GM10248 (cell line): Measurements from ENCODE around the gene VASH2.

Source experiments
- CTCF ChIA-PET: fragments of 300-600 bp; sonication (Branson Sonifier 250); formaldehyde crosslinking; extraction: SDS; loops from one replicate; lab custom pipeline; 2021; ENCODE audit warnings: antibody characterized with exemption; lab: Yijun Ruan, JAX
- POLR2A ChIA-PET: fragments of 350-650 bp; sonication (Branson Sonifier 250); formaldehyde crosslinking; extraction: SDS; loops from one replicate; lab custom pipeline; 2020; ENCODE audit warnings: antibody characterized with exemption; lab: Yijun Ruan, JAX
- DNase-seq: peaks from one replicate; pipeline ENCODE4 v3.0.0; 2012; ENCODE audit errors: extremely low spot score
- TF ChIP-seq, protein P1 (sequence below): IDR thresholded peaks from 2 replicates; pipeline ENCODE4 v1.5.1; 2012; ENCODE audit warnings: mild to moderate bottlenecking, low read depth; ENCODE audit errors: extremely low read depth, missing control alignments, control extremely low read depth

VASH2 gene

DNA sequence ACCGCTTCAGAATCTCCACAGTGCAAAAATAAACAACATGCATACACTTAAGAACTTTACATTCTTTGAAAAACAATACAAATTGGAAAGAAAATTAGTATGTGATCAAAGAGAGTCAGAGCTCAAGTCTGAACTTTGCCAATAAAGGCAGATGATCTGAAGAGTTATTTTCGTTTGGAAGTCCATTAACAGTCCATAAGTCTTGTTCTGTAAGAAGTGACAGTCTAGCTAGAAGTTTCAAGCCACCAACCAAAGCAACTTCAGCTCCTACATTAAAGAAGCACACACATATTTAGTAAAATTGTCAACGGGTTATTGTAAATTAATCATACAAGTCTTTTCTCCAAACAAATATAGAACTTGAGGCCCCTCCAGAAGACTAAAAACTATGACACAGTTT is 44.6 kb downstream of the VASH2 start:
- ChIA-PET POLR2A (no interaction called here), CTCF (interaction anchor here (0.7 to 5.3 kb wide), 53 partner anchors 9 to 1314 kb away, joined by 3 to 45 read pairs (median 4); partner anchors contain the start of gene FLVCR1)
- TF ChIP-seq, protein P1, sequence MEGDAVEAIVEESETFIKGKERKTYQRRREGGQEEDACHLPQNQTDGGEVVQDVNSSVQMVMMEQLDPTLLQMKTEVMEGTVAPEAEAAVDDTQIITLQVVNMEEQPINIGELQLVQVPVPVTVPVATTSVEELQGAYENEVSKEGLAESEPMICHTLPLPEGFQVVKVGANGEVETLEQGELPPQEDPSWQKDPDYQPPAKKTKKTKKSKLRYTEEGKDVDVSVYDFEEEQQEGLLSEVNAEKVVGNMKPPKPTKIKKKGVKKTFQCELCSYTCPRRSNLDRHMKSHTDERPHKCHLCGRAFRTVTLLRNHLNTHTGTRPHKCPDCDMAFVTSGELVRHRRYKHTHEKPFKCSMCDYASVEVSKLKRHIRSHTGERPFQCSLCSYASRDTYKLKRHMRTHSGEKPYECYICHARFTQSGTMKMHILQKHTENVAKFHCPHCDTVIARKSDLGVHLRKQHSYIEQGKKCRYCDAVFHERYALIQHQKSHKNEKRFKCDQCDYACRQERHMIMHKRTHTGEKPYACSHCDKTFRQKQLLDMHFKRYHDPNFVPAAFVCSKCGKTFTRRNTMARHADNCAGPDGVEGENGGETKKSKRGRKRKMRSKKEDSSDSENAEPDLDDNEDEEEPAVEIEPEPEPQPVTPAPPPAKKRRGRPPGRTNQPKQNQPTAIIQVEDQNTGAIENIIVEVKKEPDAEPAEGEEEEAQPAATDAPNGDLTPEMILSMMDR, result no peak
- DNase-seq, result no peak

- no peak for DNase-seq
- ChIA-PET POLR2A (no interaction called here), CTCF (interaction anchor here (0.8 to 3.8 kb wide), 13 partner anchors 8 to 526 kb away, joined by 3 to 25 read pairs (median 4); no protein-coding TSS in a partner anchor)
- TF ChIP-seq, protein P1, result no peak
Observed at GRCh38 chr1:213003256-213003655, 52.9 kb downstream of the VASH2 start.

GRCh38 chr1:213008564-213008963 is 58.2 kb downstream of the VASH2 start:
- TF ChIP-seq, protein P1, result no peak
- ChIA-PET POLR2A (no interaction called here), CTCF (no interaction called here)
- peak; percentile 29 for DNase-seq

GRCh38 chr1:213014642-213015041 is 64.3 kb downstream of the VASH2 start:
- POLR2A ChIA-PET, result no interaction called here
- CTCF ChIA-PET, result interaction anchor here (0.7 to 1.3 kb wide), 2 partner anchors 19 to 38 kb away, joined by 3 read pairs; no protein-coding TSS in a partner anchor
- no peak for DNase-seq
- TF ChIP-seq, protein P1, result no peak

DNA sequence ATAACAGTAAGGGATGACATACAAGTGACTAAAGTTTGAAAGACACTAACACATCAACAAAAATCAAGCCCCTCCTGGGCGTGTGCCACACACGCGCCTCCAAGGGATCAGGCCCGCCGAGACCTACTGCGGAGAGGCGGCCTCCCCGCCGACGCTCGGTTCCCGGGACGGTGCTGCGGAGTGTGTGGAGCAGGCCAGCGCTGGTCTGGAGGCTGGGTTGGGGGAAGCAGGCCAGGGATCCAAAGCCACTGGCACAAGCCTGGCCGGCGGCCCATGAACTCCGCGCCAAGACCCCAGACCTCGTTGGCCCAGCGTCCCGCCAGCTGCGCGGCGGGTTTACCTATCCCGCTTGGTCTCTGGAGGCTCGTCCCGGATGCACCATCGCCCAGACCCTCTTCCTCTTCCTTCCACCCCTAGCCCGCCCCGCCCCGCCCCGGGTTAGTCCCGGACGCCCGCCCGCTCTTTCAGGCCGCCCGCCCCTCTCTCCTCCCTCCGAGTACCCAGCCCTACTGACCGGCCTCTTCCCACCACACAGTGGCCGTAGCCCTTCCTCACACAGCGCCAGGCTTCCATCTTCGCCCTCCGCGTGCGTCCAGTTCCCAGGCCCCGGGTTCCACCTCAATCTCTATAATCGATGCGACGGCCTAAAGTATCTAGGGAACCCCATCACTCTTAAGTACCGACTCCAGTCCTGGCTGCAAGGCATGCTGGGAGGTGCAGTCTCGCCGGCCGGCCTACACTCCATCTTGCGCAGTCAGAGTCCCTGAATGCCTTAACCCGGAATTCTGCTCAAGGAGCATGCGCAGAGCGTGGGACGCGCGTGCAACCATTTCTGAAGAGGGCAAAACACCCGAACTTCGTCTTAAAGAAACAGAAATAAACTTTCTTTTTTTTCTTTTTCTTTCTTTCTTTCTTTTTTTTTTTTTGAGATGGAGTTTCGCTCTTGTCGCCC is 65.0 kb downstream of the VASH2 start, which contains the start of gene ANGEL2:
ANGEL2 (minus strand) TSS at position 769 of the 952 bp plus-strand sequence; CDS start at position 573, 196 bp downstream.
- TF ChIP-seq, protein P1, result no peak
- peak; percentile 94 for DNase-seq
- POLR2A ChIA-PET, result no interaction called here
- CTCF ChIA-PET, result interaction anchor here (0.7 to 1.3 kb wide), 2 partner anchors 20 to 39 kb away, joined by 3 read pairs; no protein-coding TSS in a partner anchor

GRCh38 chr1:213017447-213018273 is 67.3 kb downstream of the VASH2 start:
- ChIA-PET POLR2A (no interaction called here), CTCF (no interaction called here)
- DNase-seq, result no peak
- TF ChIP-seq, protein P1, result no peak
